H1 (cell line): ENCODE data around the gene FNDC3A. TPM values are rescaled to one million over a fixed set of nuclear protein-coding genes. Genes with fewer than 3 reads are reported as not detected.

Experiments
- BRCA1 ChIP-seq: IDR thresholded peaks from 2 replicates; pipeline ENCODE4 v1.6.1; 2012; ENCODE audit warnings: low read depth, low read length, improper control_type of control experiment
- CBX5 ChIP-seq: fragments of 300-800, 300-1000 bp; sonication (generic); IDR thresholded peaks from 2 replicates; pipeline ENCODE4 v1.7.1; 2016; ENCODE audit warnings: antibody characterized with exemption, low read length, low read depth
- JUN ChIP-seq: IDR thresholded peaks from 2 replicates; pipeline ENCODE4 v1.6.1; 2011; ENCODE audit warnings: low read depth, mild to moderate bottlenecking, improper control_type of control experiment, low read length
- NANOG ChIP-seq: IDR thresholded peaks from 2 replicates; pipeline ENCODE4 v1.6.1; 2011; ENCODE audit warnings: low read length, low read depth, mild to moderate bottlenecking, inconsistent platforms; ENCODE audit not compliant: insufficient read depth, poor library complexity, severe bottlenecking
- PHF8 ChIP-seq: fragments of 200-600 bp; sonication (generic); conservative IDR thresholded peaks from 2 replicates; pipeline ENCODE4 v1.7.1; 2012; ENCODE audit warnings: low read depth, mild to moderate bottlenecking, inconsistent platforms, low read length, moderate library complexity
- SIX5 ChIP-seq: IDR thresholded peaks from 2 replicates; pipeline ENCODE4 v1.6.1; 2011; ENCODE audit warnings: mild to moderate bottlenecking, low read depth, low read length
- SP1 ChIP-seq: IDR thresholded peaks from 2 replicates; pipeline ENCODE4 v1.6.1; 2011; ENCODE audit warnings: low read depth, low read length
- SRF ChIP-seq: IDR thresholded peaks from 2 replicates; pipeline ENCODE4 v1.6.1; 2011; ENCODE audit warnings: mild to moderate bottlenecking, low read depth, low read length, moderate library complexity
- ZNF274 ChIP-seq: IDR thresholded peaks from 2 replicates; pipeline ENCODE4 v1.7.0; 2012; ENCODE audit warnings: low read length, borderline replicate concordance; ENCODE audit errors: extremely low read depth
- polyA plus RNA-seq, 7 experiments: library from polyadenylated mRNA; depleted of rRNA in 3 of 7; stranded (reverse) in 5 of 7; unstranded in 2 of 7; fragments of >200 nt in 5 of 7; fragments of 200-250 nt in 2 of 7; gene quantifications; 1 replicate in 5 of 7; 2 replicates in 1 of 7; 4 replicates in 1 of 7; pipeline versions ENCODE4 v1.2.1 to v1.2.3, GENCODE V29; 2011 to 2013; ENCODE audit warnings: missing spikeins in 2 of 7, mixed read lengths in 2 of 7
- total RNA-seq: library from RNA; stranded (reverse); fragmentation: NEBNext Ultra II Directional; extraction: Animal tissue kit (Norgen Biotek cat#: 25700); gene quantifications from 2 replicates; pipeline ENCODE4 v1.2.1, GENCODE V29; 2021
- TF ChIP-seq, protein P1 (sequence below), 3 experiments: IDR thresholded peaks; 1 replicate in 2 of 3; 2 replicates in 1 of 3; pipeline versions ENCODE4 v1.5.1 to v1.6.1; 2011; ENCODE audit warnings: low read length in 3 of 3, mild to moderate bottlenecking in 3 of 3, inconsistent platforms in 2 of 3, low read depth in 1 of 3, moderate library complexity in 1 of 3; ENCODE audit not compliant: insufficient read depth in 1 of 3; ENCODE audit errors: control extremely low read depth in 1 of 3

The FNDC3A gene
- total and polyA plus RNA-seq, 2 of the 8 experiments (the other 6 are each of a cell fraction or from before 2014, with no cell fraction given): 14.6 to 26.0 TPM

- TF ChIP-seq NANOG (no peak), ZNF274 (no peak), CBX5 (no peak), BRCA1 (no peak), SP1 (no peak), SRF (no peak), JUN (no peak), PHF8 (no peak), SIX5 (no peak)
- TF ChIP-seq, protein P1, sequence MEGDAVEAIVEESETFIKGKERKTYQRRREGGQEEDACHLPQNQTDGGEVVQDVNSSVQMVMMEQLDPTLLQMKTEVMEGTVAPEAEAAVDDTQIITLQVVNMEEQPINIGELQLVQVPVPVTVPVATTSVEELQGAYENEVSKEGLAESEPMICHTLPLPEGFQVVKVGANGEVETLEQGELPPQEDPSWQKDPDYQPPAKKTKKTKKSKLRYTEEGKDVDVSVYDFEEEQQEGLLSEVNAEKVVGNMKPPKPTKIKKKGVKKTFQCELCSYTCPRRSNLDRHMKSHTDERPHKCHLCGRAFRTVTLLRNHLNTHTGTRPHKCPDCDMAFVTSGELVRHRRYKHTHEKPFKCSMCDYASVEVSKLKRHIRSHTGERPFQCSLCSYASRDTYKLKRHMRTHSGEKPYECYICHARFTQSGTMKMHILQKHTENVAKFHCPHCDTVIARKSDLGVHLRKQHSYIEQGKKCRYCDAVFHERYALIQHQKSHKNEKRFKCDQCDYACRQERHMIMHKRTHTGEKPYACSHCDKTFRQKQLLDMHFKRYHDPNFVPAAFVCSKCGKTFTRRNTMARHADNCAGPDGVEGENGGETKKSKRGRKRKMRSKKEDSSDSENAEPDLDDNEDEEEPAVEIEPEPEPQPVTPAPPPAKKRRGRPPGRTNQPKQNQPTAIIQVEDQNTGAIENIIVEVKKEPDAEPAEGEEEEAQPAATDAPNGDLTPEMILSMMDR (IDR thresholded peaks at IDR 0.05; ENCODE audit: control extremely low read depth in 1 of 3, insufficient read depth in 1 of 3, low read depth in 1 of 3, low read length in 3 of 3): no peak
Observed at GRCh38 chr13:48944221-48944620, 31.5 kb upstream of the FNDC3A start (continued).
